Activated CD4-positive, CD25-positive, alpha-beta regulatory T cell treated with anti-CD3 and anti-CD28 coated beads, Interleukin-2, amount 50 U/mL, for 72 hours (primary cell): ENCODE measurements around the gene RXRG.
"Not testable (repeated sequence)": the region's sequence is repeated elsewhere in the genome, so short reads cannot be mapped to it uniquely, and the experiment has no call there.

Experiments used
- DNase-seq: peaks from one replicate; pipeline ENCODE4 v3.0.0; 2021

Gene RXRG

GRCh38 chr1:165444897-165445370 is at the start of gene RXRG:
Gene RXRG (minus strand): TSS chr1:165445126. CDS start chr1:165444893, 233 bp downstream.
- DNase-seq: no peak

DNA sequence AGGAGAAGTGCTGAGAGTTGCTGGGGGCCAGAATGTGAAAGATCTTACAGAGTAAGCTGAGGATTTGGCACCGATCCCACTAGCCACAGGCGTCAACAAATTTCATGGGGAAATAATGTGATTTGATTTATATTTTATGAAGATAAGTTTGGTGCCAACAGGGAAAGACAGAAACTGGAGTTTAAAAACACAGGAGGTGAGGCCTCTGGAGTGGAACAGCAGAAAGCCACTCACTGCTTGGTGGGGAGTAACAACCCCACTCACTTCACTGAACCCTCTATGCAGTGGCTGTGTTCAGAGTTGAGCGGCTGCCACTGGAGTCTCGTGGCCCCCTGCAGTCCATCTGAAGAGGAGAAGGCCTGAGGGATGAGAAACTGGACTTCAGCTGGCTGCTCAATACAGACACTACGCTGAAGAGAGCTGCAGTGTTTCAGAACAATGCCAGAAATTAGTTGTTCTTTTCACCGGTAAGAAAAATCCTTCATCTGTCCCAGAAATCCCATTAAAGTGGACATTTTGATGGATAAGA is 48.0 kb upstream of the RXRG start:
- DNase-seq: no peak

DNA sequence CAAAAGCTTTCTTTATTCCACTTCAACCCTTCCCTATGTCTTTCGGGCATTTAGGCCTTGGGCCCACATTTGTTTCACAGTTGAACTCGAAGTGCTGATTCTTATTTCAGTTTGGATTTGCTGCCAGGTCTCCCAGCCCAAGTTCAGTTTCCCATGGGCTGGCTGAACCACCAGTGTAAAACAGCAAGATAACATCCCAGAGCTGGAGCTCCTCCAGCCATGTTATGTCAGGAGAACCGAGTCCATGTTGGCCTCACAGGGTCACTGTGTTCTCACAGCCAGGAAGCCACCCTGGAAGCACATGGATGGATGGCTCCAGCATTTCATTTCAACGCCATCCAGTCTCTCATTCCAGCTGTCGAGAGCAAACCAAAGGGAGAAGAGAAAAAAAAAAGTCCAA is 45.2 kb upstream of the RXRG start:
- no peak for DNase-seq

DNA sequence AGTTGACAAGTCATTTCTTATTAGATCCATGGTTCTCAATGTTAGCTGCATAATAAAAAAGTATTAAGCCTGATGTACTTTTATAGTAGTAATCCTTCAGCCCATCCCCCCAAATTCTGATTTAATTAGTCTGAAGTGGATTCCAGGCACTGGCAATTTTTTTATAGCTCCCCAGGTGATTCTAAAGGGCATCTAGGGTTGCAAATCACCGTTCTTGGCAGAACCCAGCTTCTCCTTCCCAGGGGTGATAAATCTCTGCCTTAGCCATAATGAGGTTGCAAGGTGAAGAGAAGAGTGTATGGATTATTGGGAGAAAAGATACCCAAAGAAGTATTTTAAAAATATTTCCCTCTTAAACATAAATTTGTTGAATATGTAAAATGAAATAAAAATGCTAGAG is 43.0 kb upstream of the RXRG start:
- DNase-seq: no peak

DNA sequence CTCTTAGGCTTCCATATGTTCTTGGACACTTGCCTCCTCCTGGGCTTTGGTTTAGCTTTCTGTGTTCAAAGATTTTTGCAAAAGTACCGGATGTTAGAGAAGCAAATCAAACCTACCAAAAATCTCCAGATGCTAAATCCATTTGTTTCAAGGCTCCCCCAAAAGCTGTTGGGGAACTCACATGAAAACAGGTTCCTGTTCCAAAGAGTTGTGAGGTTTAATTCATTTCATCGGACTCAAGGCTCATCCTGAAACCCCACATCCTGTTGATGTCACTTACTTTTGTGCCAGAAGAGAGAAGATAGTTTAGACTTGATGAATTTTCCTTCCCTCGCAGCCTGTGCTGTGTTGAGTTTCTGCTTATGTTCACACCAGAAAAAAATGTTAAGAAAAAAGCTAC is 41.7 kb upstream of the RXRG start:
- DNase-seq: no peak

GRCh38 chr1:165485716-165486115 is 40.8 kb upstream of the RXRG start:
- DNase-seq: no peak

DNA sequence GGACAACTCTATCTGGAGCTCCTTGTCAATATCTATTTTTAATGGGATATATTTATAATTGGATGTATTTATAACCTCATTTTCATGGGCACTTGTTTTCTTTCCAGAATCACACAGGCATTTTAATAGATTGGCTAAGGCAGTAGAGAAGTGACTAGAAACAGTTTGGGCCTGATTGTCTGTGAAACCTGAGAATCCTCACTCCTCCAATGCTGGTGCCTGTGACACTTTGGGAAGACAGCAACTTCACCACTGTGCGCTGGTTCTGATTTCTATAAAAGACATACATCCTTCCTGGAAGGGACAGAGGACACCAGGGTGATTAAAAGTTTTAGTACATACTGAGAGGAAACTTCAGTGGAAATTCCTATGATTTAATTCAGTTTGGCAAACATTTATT is 39.6 kb upstream of the RXRG start:
- no peak for DNase-seq

DNA sequence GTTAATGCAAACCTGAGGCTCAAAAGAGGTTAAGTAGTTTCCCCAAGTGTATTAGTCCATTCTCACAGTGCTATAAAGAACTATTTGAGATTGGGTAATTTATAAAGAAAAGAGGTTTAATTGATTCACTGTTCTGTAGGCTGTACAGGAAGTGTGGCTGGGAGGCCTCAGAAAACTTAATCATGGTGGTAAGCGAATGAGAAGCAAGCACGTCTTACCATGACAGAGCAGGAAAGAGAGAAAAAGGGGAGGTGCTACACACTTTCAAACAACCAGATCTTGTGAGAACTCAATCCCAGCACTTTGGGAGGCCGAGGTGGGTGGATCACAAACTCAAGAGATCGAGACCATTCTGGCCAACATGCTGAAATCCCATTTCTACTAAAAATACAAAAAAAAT is 38.5 kb upstream of the RXRG start:
- no peak for DNase-seq

- no peak for DNase-seq
Observed at GRCh38 chr1:165481820-165482532, 37.0 kb upstream of the RXRG start.

DNA sequence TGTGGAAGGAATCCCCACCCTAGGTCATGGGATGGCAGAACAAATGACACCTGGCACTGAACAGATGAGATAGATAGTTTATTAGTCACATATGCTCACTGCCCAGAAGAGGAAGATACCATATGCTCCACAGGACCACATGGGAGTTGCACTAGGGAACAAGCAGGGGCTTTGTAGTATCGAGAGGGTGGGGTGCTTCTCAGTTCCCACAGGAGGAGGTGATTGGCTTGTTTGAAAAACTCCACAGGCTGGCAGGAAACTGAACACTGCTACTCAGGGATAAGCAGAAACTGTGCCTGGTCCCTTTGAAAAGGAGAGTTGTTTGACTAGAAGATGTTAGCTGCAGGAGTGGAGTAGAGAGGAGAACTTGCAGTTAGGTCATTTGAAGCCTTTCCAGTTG is 31.9 kb upstream of the RXRG start:
- no peak for DNase-seq

- DNase-seq: no peak
Observed at GRCh38 chr1:165474196-165474595, 29.3 kb upstream of the RXRG start.

- DNase-seq: no peak
Observed at GRCh38 chr1:165473081-165473480, 28.2 kb upstream of the RXRG start.

GRCh38 chr1:165468726-165469249 is 23.9 kb upstream of the RXRG start:
- DNase-seq: no peak

DNA sequence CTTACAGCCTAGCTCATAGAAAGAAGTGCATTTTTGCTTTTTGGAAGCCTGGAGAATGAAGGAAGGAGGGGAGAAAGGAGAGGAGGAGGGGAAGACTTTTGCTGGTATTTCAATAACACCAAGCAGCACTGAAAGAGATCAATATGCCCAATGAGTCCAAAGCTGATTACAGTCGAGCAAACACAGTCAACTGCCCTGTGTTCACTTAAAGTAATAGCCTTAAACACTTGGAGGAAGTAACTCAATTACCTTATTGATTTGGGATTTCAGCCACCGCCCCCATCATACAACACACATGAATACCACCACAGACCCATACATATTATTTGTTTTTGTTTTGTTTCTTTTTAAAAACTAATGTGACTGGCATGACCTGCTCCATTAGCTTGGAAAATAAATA is 23.3 kb upstream of the RXRG start:
- DNase-seq: no peak

DNA sequence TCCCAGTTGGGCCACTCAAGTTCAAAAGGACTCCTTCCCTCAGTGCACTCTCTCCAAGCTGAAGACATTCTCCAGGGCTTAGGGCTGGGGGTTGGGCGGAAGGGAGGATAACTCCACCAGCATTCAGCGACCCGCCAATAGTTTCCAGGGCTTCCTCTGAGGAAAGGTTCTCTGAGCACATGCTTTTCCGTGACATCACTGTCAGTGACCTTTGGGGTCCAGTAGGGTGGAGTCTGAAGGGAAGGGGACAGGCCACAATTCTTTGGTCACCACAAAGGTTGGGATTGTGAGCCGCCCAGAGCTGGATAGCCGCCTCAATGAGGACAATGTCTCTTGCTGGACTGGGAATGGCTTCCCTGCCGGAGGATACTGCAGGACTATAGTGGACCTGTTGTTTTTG is 22.8 kb upstream of the RXRG start:
- DNase-seq: no peak

DNA sequence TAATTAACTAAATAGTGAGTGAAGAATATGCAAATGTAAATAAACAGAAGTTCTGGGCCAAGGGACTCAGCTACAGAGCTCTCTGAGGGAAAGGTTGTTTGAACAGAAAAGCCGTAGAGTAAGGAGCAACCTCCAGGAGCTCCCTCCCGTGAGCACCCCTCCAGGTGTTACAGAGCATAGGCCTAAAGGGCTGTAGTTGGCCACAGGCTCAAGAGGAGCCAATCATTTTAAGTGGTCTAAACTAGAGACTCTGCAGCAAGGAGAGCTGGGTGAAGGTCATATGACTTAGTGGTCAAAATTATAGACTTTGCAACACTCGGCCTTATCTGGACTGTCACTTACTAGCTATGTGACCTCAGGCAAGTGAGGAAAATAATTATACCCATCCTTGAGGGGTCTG is 19.1 kb upstream of the RXRG start:
- no peak for DNase-seq

DNA sequence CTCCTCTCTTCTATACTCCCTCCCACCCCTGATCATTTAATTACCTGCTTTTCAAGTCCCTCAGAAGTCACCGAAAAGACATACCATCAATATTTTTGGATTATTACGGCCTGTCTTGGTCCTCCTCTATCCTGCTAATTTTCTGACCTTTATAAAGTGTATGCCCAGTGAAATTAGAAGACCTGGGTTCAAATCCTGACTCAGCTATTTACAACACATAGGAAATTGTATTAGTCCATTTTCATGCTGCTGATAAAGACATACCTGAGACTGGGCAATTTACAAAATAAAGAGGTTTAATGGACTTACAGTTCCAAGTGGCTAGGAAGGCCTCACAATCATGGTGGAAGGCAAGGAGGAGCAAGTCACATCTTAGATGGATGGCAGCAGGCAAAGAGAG is 14.8 kb upstream of the RXRG start:
- DNase-seq: not testable (repeated sequence)

GRCh38 chr1:165456861-165457260 is 11.9 kb upstream of the RXRG start:
- DNase-seq: no peak

- DNase-seq: no peak
Observed at GRCh38 chr1:165456114-165456513, 11.2 kb upstream of the RXRG start.

DNA sequence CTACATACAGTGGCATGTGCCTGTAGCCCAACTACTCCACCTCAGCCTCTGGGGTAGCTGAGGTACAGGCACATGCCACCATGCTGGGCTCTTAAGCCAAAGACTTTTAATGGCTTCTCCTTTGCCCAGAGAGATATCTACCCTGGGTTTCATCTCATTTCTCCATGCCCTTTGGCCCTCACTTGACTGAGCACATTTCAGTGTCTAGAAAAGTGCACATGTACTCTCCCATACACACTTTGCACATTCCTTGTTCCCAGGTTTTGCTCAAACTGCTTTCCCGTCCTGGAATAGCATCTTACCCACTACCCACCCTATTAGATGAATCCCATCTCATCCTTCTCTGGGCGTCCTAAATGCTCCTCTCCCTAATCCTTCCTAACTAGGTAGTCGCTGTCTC is 10.2 kb upstream of the RXRG start:
- DNase-seq: no peak

DNA sequence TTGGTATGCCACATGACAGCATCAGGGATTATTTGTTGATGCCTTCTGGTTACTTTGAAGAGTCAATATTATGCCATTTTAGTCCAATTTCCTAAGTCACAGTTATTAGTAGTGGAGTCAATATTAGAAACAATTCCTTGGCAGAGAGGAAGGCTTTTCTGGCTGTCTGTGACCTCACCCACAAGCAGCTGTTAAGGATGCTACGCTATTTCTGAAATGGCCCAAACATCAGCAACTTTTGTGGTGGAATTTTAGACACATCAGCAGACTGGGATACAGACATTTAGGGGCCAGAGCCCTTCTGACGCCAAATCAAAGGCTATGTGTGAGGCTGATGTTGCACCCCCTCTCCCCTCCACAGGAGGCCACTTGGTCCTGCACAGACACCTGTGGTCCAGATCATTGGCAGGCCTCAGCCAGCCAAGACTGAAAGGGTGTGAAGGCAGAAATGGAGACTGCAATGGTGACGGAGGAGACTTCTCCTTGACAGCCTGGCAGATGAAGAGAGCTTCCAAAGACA is 9.2 kb upstream of the RXRG start:
- DNase-seq: no peak

- DNase-seq: no peak
Observed at GRCh38 chr1:165452336-165453130, 7.6 kb upstream of the RXRG start.

DNA sequence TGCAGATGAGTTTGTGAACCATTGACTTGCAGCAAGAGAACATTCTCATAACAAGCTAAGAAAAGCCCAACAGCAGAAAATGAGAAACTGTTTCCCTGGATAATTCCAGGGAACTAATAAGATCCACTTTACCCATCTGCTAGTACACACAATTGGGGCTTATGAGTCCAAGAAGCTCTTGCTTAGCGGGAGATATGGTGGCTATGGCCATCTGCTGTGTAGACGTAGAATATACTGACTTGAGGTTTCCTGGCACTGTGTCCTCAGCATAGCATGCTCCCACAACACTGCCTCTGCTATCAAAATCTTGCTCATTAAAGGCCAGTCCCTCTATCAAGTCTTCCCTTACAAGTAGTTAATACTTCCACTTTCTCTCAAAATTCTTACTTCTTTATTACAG is 6.8 kb upstream of the RXRG start:
- no peak for DNase-seq

GRCh38 chr1:165449131-165449530 is 4.2 kb upstream of the RXRG start:
- DNase-seq: no peak
